B cell (primary cell): Measurements from ENCODE around the gene RBM6.

Source experiments
- EZH2 ChIP-seq: IDR thresholded peaks from 2 replicates; pipeline ENCODE4 v1.6.1; 2012; ENCODE audit warnings: borderline replicate concordance, low read depth, mild to moderate bottlenecking, moderate library complexity, low read length; ENCODE audit not compliant: insufficient read depth, poor library complexity, severe bottlenecking
- TF ChIP-seq, protein P1 (sequence below): fragments of 200-600 bp; IDR thresholded peaks from one replicate; pipeline ENCODE4 v1.8.0; 2022; ENCODE audit warnings: antibody characterized with exemption, mild to moderate bottlenecking

DNA sequence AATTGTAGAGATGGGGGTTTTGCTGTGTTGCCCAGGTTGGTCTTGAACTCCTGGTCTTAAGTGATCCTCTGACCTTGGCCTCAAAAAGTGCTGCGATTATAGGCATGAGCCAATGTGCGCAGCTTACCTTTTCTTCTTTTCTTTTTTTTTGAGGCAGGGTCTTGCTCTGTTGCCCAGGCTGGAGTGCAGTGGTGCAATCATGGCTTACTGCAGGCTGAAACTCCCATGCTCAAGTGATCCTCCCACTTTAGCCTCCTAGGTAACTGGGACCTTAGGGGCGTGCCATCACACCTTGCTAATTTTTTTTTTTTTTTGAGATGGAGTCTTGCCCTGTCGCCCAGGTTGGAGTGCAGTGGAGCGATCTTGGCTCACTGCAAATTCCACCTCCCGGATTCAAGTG is 13.0 kb downstream of the RBM6 start:
- TF ChIP-seq, protein P1, sequence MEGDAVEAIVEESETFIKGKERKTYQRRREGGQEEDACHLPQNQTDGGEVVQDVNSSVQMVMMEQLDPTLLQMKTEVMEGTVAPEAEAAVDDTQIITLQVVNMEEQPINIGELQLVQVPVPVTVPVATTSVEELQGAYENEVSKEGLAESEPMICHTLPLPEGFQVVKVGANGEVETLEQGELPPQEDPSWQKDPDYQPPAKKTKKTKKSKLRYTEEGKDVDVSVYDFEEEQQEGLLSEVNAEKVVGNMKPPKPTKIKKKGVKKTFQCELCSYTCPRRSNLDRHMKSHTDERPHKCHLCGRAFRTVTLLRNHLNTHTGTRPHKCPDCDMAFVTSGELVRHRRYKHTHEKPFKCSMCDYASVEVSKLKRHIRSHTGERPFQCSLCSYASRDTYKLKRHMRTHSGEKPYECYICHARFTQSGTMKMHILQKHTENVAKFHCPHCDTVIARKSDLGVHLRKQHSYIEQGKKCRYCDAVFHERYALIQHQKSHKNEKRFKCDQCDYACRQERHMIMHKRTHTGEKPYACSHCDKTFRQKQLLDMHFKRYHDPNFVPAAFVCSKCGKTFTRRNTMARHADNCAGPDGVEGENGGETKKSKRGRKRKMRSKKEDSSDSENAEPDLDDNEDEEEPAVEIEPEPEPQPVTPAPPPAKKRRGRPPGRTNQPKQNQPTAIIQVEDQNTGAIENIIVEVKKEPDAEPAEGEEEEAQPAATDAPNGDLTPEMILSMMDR = no peak
- TF ChIP-seq EZH2 = no peak
